Measurements from ENCODE around the gene FABP6.
"Not testable (repeated sequence)": the region's sequence is repeated elsewhere in the genome, so short reads cannot be mapped to it uniquely, and the experiment has no call there.

Gene FABP6

GRCh38 chr5:160229190-160229742, at the start of gene FABP6:
Gene FABP6 (plus strand): TSS chr5:160229506. CDS start chr5:160229558, 52 bp downstream.
- DNase-seq (ENCODE audit: low spot score): no peak

GRCh38 chr5:160180931-160181330, 48.4 kb upstream of the FABP6 start:
- DNase-seq (ENCODE audit: low spot score): no peak

- DNase-seq (ENCODE audit: low spot score): no peak
Observed at GRCh38 chr5:160181965-160182622, 47.2 kb upstream of the FABP6 start.

- DNase-seq (ENCODE audit: low spot score): no peak
Observed at GRCh38 chr5:160183075-160183474, 46.2 kb upstream of the FABP6 start.

- DNase-seq (ENCODE audit: low spot score): no peak
Observed at GRCh38 chr5:160185626-160186360, 43.5 kb upstream of the FABP6 start.

GRCh38 chr5:160186480-160186879, 42.8 kb upstream of the FABP6 start:
- no peak for DNase-seq (ENCODE audit: low spot score)

GRCh38 chr5:160187091-160187490, 42.2 kb upstream of the FABP6 start:
- DNase-seq (ENCODE audit: low spot score): no peak

- DNase-seq (ENCODE audit: low spot score): peak; percentile 71
Observed at GRCh38 chr5:160188141-160189015, 40.9 kb upstream of the FABP6 start.

GRCh38 chr5:160192424-160192823, 36.9 kb upstream of the FABP6 start:
- no peak for DNase-seq (ENCODE audit: low spot score)

GRCh38 chr5:160193076-160193475, 36.2 kb upstream of the FABP6 start:
- not testable (repeated sequence) for DNase-seq (ENCODE audit: low spot score)

- DNase-seq (ENCODE audit: low spot score): not testable (repeated sequence)
Observed at GRCh38 chr5:160193790-160194189, 35.5 kb upstream of the FABP6 start.

- peak; percentile 57 for DNase-seq (ENCODE audit: low spot score)
Observed at GRCh38 chr5:160197341-160198144, 31.8 kb upstream of the FABP6 start.

- DNase-seq (ENCODE audit: low spot score): no peak
Observed at GRCh38 chr5:160198146-160198545, 31.2 kb upstream of the FABP6 start.

- no peak for DNase-seq (ENCODE audit: low spot score)
Observed at GRCh38 chr5:160198841-160199409, 30.4 kb upstream of the FABP6 start.

GRCh38 chr5:160199410-160199911, 29.8 kb upstream of the FABP6 start:
- peak; percentile 86 for DNase-seq (ENCODE audit: low spot score)

- DNase-seq (ENCODE audit: low spot score): no peak
Observed at GRCh38 chr5:160207061-160207460, 22.2 kb upstream of the FABP6 start.

GRCh38 chr5:160209917-160210316, 19.4 kb upstream of the FABP6 start:
- no peak for DNase-seq (ENCODE audit: low spot score)

- no peak for DNase-seq (ENCODE audit: low spot score)
Observed at GRCh38 chr5:160210606-160211005, 18.7 kb upstream of the FABP6 start.

GRCh38 chr5:160211352-160211751, 18.0 kb upstream of the FABP6 start:
- DNase-seq (ENCODE audit: low spot score): no peak

- DNase-seq (ENCODE audit: low spot score): no peak
Observed at GRCh38 chr5:160213537-160213936, 15.8 kb upstream of the FABP6 start.

GRCh38 chr5:160219356-160219755, 9.9 kb upstream of the FABP6 start:
- no peak for DNase-seq (ENCODE audit: low spot score)

Data from ecto neural progenitor cell (in vitro differentiated cells).